Right lobe of liver (tissue), 4 donors: ENCODE measurements around the gene ACTL7B.

Experiments used
- POLR2A ChIP-seq: fragments of 450-650 bp; IDR thresholded peaks from one replicate; pipeline ENCODE4 v1.6.1; 2017; ENCODE audit warnings: antibody characterized with exemption, mild to moderate bottlenecking
- TF ChIP-seq, protein P1 (sequence below), 4 donors: fragments of 200-600 bp in 3 of 4; fragments of 450-650 bp in 1 of 4; IDR thresholded peaks; one replicate each; pipeline versions ENCODE4 v1.5.1 to v1.8.0; 2016 to 2022; ENCODE audit warnings: antibody characterized with exemption in 4 of 4, mild to moderate bottlenecking in 2 of 4
- donor health status: DM: no; HTN: no; CAD: no.
- donor health status: DM: no; HTN: no; CAD: no.
- donor health status: DM: no; HTN: yes; CAD: no.

DNA sequence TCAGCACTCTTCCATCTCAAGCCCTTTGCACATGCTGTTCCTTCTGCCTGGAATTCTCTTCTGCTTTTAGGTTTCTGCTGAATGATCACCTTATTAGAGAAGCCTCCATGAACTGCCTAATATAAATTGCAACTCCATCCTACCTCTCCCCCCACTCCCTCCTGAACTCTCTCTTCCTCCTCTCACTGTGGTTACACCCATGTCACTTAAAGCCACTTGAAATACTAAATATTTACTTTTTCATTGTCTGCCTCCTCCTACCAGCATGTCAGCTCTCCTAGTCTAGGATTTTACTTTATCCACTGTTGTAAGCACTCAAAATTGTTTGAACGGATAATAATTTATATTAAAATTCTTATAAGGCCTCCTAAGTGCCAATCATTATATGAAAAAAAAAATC lies 43.8 kb downstream of the ACTL7B start:
- TF ChIP-seq, protein P1, sequence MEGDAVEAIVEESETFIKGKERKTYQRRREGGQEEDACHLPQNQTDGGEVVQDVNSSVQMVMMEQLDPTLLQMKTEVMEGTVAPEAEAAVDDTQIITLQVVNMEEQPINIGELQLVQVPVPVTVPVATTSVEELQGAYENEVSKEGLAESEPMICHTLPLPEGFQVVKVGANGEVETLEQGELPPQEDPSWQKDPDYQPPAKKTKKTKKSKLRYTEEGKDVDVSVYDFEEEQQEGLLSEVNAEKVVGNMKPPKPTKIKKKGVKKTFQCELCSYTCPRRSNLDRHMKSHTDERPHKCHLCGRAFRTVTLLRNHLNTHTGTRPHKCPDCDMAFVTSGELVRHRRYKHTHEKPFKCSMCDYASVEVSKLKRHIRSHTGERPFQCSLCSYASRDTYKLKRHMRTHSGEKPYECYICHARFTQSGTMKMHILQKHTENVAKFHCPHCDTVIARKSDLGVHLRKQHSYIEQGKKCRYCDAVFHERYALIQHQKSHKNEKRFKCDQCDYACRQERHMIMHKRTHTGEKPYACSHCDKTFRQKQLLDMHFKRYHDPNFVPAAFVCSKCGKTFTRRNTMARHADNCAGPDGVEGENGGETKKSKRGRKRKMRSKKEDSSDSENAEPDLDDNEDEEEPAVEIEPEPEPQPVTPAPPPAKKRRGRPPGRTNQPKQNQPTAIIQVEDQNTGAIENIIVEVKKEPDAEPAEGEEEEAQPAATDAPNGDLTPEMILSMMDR (IDR thresholded peaks at IDR 0.05), result no peak
- TF ChIP-seq POLR2A, result no peak
